NCI-H128 (cell line): ENCODE data around the gene IGSF10.
A peak's percentile ranks its signal among the peaks of the same experiment; 100 is the strongest.
"Not testable (repeated sequence)": the region's sequence is repeated elsewhere in the genome, so short reads cannot be mapped to it uniquely, and the experiment has no call there.

Experiments used
- DNase-seq: peaks from one replicate; lab custom pipeline; 2025; ENCODE audit not compliant: unreplicated experiment; lab: John Stamatoyannopoulos, UW

Gene IGSF10

GRCh38 chr3:151460774-151461450, at the start of gene IGSF10:
TSS of gene IGSF10 (minus strand) at chr3:151461061. CDS start at chr3:151458709, 2,352 bp downstream.
- no peak for DNase-seq

GRCh38 chr3:151509468-151510135, 48.7 kb upstream of the IGSF10 start:
- DNase-seq = not testable (repeated sequence)

GRCh38 chr3:151504606-151505005, 43.7 kb upstream of the IGSF10 start:
- no peak for DNase-seq

- no peak for DNase-seq
These were observed 42.2 kb upstream of the IGSF10 start for GRCh38 chr3:151503074-151503473.

GRCh38 chr3:151501923-151502632, 41.2 kb upstream of the IGSF10 start:
- DNase-seq = no peak

GRCh38 chr3:151501171-151501922, 40.5 kb upstream of the IGSF10 start:
- no peak for DNase-seq

- DNase-seq = no peak
These were observed 38.3 kb upstream of the IGSF10 start for GRCh38 chr3:151499168-151499567.

GRCh38 chr3:151491525-151491924, 30.7 kb upstream of the IGSF10 start:
- DNase-seq = no peak

GRCh38 chr3:151487833-151488232, 27.0 kb upstream of the IGSF10 start:
- not testable (repeated sequence) for DNase-seq

GRCh38 chr3:151483961-151484520, 23.2 kb upstream of the IGSF10 start:
- no peak for DNase-seq

- DNase-seq = no peak
These were observed 22.6 kb upstream of the IGSF10 start for GRCh38 chr3:151483488-151483887.

GRCh38 chr3:151480492-151480891, 19.6 kb upstream of the IGSF10 start:
- DNase-seq = no peak

- no peak for DNase-seq
These were observed 18.6 kb upstream of the IGSF10 start for GRCh38 chr3:151479452-151479851.

GRCh38 chr3:151478335-151478697, 17.5 kb upstream of the IGSF10 start:
- DNase-seq = no peak

- no peak for DNase-seq
These were observed 16.9 kb upstream of the IGSF10 start for GRCh38 chr3:151477591-151478334.

GRCh38 chr3:151476344-151477018, 15.6 kb upstream of the IGSF10 start:
- no peak for DNase-seq

- peak; percentile 8 for DNase-seq
These were observed 7.5 kb upstream of the IGSF10 start for GRCh38 chr3:151468284-151468917.

GRCh38 chr3:151467069-151467468, 6.2 kb upstream of the IGSF10 start:
- DNase-seq = no peak

GRCh38 chr3:151462991-151463390, 2.1 kb upstream of the IGSF10 start:
- no peak for DNase-seq
